H9 (cell line): ENCODE results near the gene NSUN6. TPM values are rescaled to one million over a fixed set of nuclear protein-coding genes. Genes with fewer than 3 reads are reported as not detected.
A peak's percentile ranks its signal among the peaks of the same experiment; 100 is the strongest.

Source experiments
- DNase-seq: peaks from one replicate; pipeline ENCODE4 v3.0.0-alpha.2; 2017
- H2AFZ ChIP-seq: one replicate; pipeline ENCODE4 v1.6.1; 2013; ENCODE audit warnings: mild to moderate bottlenecking, low read length, control low read depth, moderate library complexity
- H2AK5ac ChIP-seq: 2 replicates; pipeline ENCODE4 v1.6.1; 2013; ENCODE audit warnings: low read length, control low read depth, mixed read lengths; ENCODE audit not compliant: insufficient read length
- H2BK120ac ChIP-seq: one replicate; pipeline ENCODE4 v1.6.1; 2013; ENCODE audit warnings: low read depth, mild to moderate bottlenecking, low read length, control low read depth, inconsistent platforms; ENCODE audit not compliant: poor library complexity, severe bottlenecking
- H2BK12ac ChIP-seq: 2 replicates; pipeline ENCODE4 v1.6.1; 2013; ENCODE audit warnings: low read length, control low read depth, mixed read lengths, low read depth; ENCODE audit not compliant: insufficient read length
- H2BK15ac ChIP-seq: 2 replicates; pipeline ENCODE4 v1.6.1; 2013; ENCODE audit warnings: low read depth, low read length, control low read depth
- H2BK20ac ChIP-seq: one replicate; pipeline ENCODE4 v1.6.1; 2013; ENCODE audit warnings: low read depth, mild to moderate bottlenecking, low read length, control low read depth, inconsistent platforms; ENCODE audit not compliant: poor library complexity, severe bottlenecking
- H2BK5ac ChIP-seq: 2 replicates; pipeline ENCODE4 v1.6.1; 2013; ENCODE audit warnings: low read length, control low read depth, mixed read lengths; ENCODE audit not compliant: insufficient read length
- H3K14ac ChIP-seq: 2 replicates; pipeline ENCODE4 v1.6.1; 2013; ENCODE audit warnings: low read length, control low read depth; ENCODE audit not compliant: insufficient read depth
- H3K18ac ChIP-seq: 2 replicates; pipeline ENCODE4 v1.6.1; 2013; ENCODE audit warnings: low read depth, mild to moderate bottlenecking, mixed read lengths, low read length, control low read depth; ENCODE audit not compliant: insufficient read length
- H3K23ac ChIP-seq: 2 replicates; pipeline ENCODE4 v1.6.1; 2013; ENCODE audit warnings: low read length, control low read depth, mixed read lengths, low read depth; ENCODE audit not compliant: insufficient read length
- H3K23me2 ChIP-seq: 2 replicates; pipeline ENCODE4 v1.6.1; 2013; ENCODE audit warnings: low read depth, mild to moderate bottlenecking, mixed read lengths, low read length, control low read depth; ENCODE audit not compliant: insufficient read length, poor library complexity, severe bottlenecking
- H3K27ac ChIP-seq: 2 replicates; pipeline ENCODE4 v1.5.1; 2013; ENCODE audit warnings: low read length, control low read depth, mixed read lengths, low read depth; ENCODE audit not compliant: insufficient read length
- H3K27me3 ChIP-seq: 2 replicates; pipeline ENCODE4 v1.6.1; 2013; ENCODE audit warnings: low read length, control low read depth, inconsistent platforms; ENCODE audit not compliant: insufficient read depth
- H3K4ac ChIP-seq: 2 replicates; pipeline ENCODE4 v1.6.1; 2013; ENCODE audit warnings: low read depth, mild to moderate bottlenecking, control low read depth, inconsistent platforms, low read length, moderate library complexity
- H3K4me1 ChIP-seq: 2 replicates; pipeline ENCODE4 v1.6.1; 2013; ENCODE audit warnings: low read length, control low read depth, inconsistent platforms; ENCODE audit not compliant: insufficient read depth
- H3K4me2 ChIP-seq: 2 replicates; pipeline ENCODE4 v1.6.1; 2013; ENCODE audit warnings: low read length, control low read depth, mixed read lengths; ENCODE audit not compliant: insufficient read length, insufficient read depth
- H3K56ac ChIP-seq: 2 replicates; pipeline ENCODE4 v1.6.1; 2013; ENCODE audit warnings: low read depth, mild to moderate bottlenecking, mixed read lengths, low read length, control low read depth; ENCODE audit not compliant: insufficient read length
- H3K79me1 ChIP-seq: 2 replicates; pipeline ENCODE4 v1.6.1; 2013; ENCODE audit warnings: low read depth, mild to moderate bottlenecking, moderate library complexity, low read length, control low read depth, inconsistent platforms; ENCODE audit not compliant: insufficient read depth, poor library complexity, severe bottlenecking
- H3K79me2 ChIP-seq: 2 replicates; pipeline ENCODE4 v1.6.1; 2013; ENCODE audit warnings: low read length, control low read depth, inconsistent platforms; ENCODE audit not compliant: insufficient read depth
- H3K9ac ChIP-seq: 2 replicates; pipeline ENCODE4 v1.6.1; 2013; ENCODE audit warnings: low read length, control low read depth, mixed read lengths; ENCODE audit not compliant: insufficient read length; ENCODE audit errors: extremely low read depth
- H3K9me3 ChIP-seq: one replicate; pipeline ENCODE4 v1.6.1; 2013; ENCODE audit warnings: low read depth, low read length, inconsistent platforms; ENCODE audit not compliant: control insufficient read depth
- H3T11ph ChIP-seq: one replicate; pipeline ENCODE4 v1.6.1; 2013; ENCODE audit warnings: mild to moderate bottlenecking, low read length, control low read depth, inconsistent platforms
- H4K20me1 ChIP-seq: one replicate; pipeline ENCODE4 v1.6.1; 2013; ENCODE audit not compliant: control insufficient read depth, insufficient read length, insufficient read depth
- H4K5ac ChIP-seq: 2 replicates; pipeline ENCODE4 v1.6.1; 2013; ENCODE audit warnings: low read depth, mild to moderate bottlenecking, mixed read lengths, low read length, control low read depth; ENCODE audit not compliant: insufficient read length
- H4K8ac ChIP-seq: replicated peaks from 2 replicates; pipeline ENCODE4 v1.6.1; 2013; ENCODE audit warnings: low read length, control low read depth, mixed read lengths, low read depth; ENCODE audit not compliant: insufficient read length
- H4K91ac ChIP-seq: 2 replicates; pipeline ENCODE4 v1.6.1; 2013; ENCODE audit warnings: low read depth, mild to moderate bottlenecking, moderate library complexity, mixed read lengths, low read length, control low read depth; ENCODE audit not compliant: insufficient read length
- H3K27ac Mint-ChIP-seq, 3 experiments: 2 replicates in 2 of 3; 3 replicates in 1 of 3; pipeline ENCODE4 v1.8.0; 2020 to 2021; ENCODE audit warnings: mixed read lengths in 3 of 3, mild to moderate bottlenecking in 1 of 3, moderate library complexity in 1 of 3
- H3K27me3 Mint-ChIP-seq: 2 replicates; pipeline ENCODE4 v1.8.0; 2021; ENCODE audit warnings: low read depth, mild to moderate bottlenecking, moderate library complexity, mixed read lengths
- H3K36me3 Mint-ChIP-seq, 3 experiments: 2 replicates in 2 of 3; 3 replicates in 1 of 3; pipeline ENCODE4 v1.8.0; 2020 to 2021; ENCODE audit warnings: low read depth in 3 of 3, mixed read lengths in 3 of 3; ENCODE audit not compliant: insufficient read depth in 1 of 3
- H3K4me1 Mint-ChIP-seq, 2 experiments: 2 replicates each; pipeline ENCODE4 v1.8.0; 2020; ENCODE audit warnings: mixed read lengths in 2 of 2
- H3K4me3 Mint-ChIP-seq, 2 experiments: 2 replicates in 1 of 2; 3 replicates in 1 of 2; pipeline ENCODE4 v1.8.0; 2020 to 2021; ENCODE audit warnings: mild to moderate bottlenecking in 2 of 2, mixed read lengths in 2 of 2, moderate library complexity in 1 of 2
- H3K9me3 Mint-ChIP-seq, 2 experiments: 2 replicates in 1 of 2; 3 replicates in 1 of 2; pipeline ENCODE4 v1.8.0; 2020; ENCODE audit warnings: mild to moderate bottlenecking in 2 of 2, mixed read lengths in 2 of 2, moderate library complexity in 1 of 2
- WGBS: extraction: QIAGEN DNeasy Blood & Tissue Kit; methylation state at CpG from one replicate; pipeline ENCODE4 v1.1.7; 2013; ENCODE audit warnings: missing lambda C conversion rate, low lambda C conversion rate, mixed read lengths; ENCODE audit not compliant: insufficient read length; ENCODE audit errors: extremely low coverage; 5-methylcytosine and 5-hydroxymethylcytosine counted together
- total RNA-seq: library from RNA; stranded (reverse); gene quantifications from 2 replicates; pipeline ENCODE4 v1.2.1, GENCODE V29; 2021
- TF ChIP-seq, protein P1 (sequence below): fragments of 200-600 bp; sonication (generic); conservative IDR thresholded peaks from 3 replicates; pipeline ENCODE4 v1.8.0; 2021; ENCODE audit warnings: antibody characterized with exemption, mild to moderate bottlenecking

Gene NSUN6
- total RNA-seq, 1 experiment from 2014 or later = 11.9 TPM

DNA sequence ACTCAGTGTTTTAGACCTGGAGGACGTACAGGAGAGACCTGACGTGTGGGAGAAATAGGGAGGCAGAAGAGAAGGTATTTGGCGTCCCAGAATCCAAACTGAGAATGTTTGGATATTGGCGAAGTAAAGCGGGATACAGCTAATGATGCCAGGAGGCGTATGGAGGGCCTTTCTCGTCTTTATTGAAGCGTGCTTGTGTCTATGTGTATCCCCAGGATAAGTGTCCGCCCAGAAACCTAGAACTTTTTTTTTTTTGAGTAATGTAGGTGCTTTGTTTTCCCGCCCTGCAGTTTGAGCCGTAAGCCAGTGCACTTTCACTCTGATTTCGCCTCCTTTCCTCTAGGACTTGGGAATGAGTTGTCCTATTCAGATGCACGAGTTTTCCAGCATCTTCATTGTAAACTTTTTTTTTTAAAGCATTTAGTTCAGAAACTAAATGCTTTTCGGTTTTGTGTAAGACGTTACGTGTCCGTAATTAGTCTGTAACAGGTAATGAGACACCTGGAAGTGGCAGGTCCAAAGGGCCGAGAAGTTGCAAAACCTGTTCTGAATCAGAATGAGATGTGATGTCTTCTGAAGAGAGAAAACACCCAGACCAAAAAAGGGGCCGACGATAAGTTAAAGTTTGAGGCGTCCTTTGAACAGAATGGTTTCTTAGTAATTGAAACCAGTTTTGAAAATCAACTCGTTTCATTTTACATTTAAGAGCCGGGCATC lies 8.6 kb upstream of the NSUN6 start:
- WGBS = no CpG with 5 or more reads among the region's 23 CpGs
- Histone ChIP-seq H3K9ac (peak overlapping the region; percentile 97), H3K18ac (peak overlapping the region; percentile 87), H3K79me1 (no peaks in the 10 kb centered on the region), H3K4me2 (peak overlapping the region; percentile 99), H4K20me1 (no peaks in the 10 kb centered on the region), H2AK5ac (no peak overlapping the region), H2BK120ac (no peak overlapping the region), H3T11ph (no peak overlapping the region), H3K27ac (peak overlapping the region; percentile 47), H2BK5ac (peak overlapping the region; percentile 36), H3K79me2 (peaks cover 42% of the 10 kb centered on the region), H2BK12ac (peak overlapping the region; percentile 69), H4K91ac (peak overlapping the region; percentile 65), H4K5ac (peak overlapping the region; percentile 67), H3K23ac (no peak overlapping the region), H3K4ac (peak overlapping the region; percentile 51; the same call in 1 of the 2 replicates), H2BK20ac (no peak overlapping the region), H2AFZ (no peak overlapping the region), H3K27me3 (no peaks in the 10 kb centered on the region; the same call in 1 of the 2 replicates), H3K9me3 (no peaks in the 10 kb centered on the region), H3K4me1 (peaks cover 3% of the 10 kb centered on the region; the same call in 1 of the 2 replicates), H3K14ac (peak overlapping the region; percentile 91), H3K56ac (no peak overlapping the region), H3K23me2 (peaks cover 8% of the 10 kb centered on the region), H2BK15ac (no peak overlapping the region), H4K8ac (no peak overlapping the region)
- no peaks in the 10 kb centered on the region; the same call in none of the 2 replicates for H3K27me3 Mint-ChIP-seq
- peaks cover 4 to 25% (median 18%) of the 10 kb centered on the region in 3 experiments; a peak in 6 of 7 replicates for H3K36me3 Mint-ChIP-seq
- H3K27ac Mint-ChIP-seq = peak overlapping the region; percentile 97 to 98 (median 98)
- no peaks in the 10 kb centered on the region; a peak in 1 of 5 replicates for H3K9me3 Mint-ChIP-seq
- peak; percentile 35 for DNase-seq
- TF ChIP-seq, protein P1, sequence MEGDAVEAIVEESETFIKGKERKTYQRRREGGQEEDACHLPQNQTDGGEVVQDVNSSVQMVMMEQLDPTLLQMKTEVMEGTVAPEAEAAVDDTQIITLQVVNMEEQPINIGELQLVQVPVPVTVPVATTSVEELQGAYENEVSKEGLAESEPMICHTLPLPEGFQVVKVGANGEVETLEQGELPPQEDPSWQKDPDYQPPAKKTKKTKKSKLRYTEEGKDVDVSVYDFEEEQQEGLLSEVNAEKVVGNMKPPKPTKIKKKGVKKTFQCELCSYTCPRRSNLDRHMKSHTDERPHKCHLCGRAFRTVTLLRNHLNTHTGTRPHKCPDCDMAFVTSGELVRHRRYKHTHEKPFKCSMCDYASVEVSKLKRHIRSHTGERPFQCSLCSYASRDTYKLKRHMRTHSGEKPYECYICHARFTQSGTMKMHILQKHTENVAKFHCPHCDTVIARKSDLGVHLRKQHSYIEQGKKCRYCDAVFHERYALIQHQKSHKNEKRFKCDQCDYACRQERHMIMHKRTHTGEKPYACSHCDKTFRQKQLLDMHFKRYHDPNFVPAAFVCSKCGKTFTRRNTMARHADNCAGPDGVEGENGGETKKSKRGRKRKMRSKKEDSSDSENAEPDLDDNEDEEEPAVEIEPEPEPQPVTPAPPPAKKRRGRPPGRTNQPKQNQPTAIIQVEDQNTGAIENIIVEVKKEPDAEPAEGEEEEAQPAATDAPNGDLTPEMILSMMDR = no peak
- H3K4me3 Mint-ChIP-seq = peak overlapping the region; percentile 95 to 99
- H3K4me1 Mint-ChIP-seq = peaks cover 21 to 23% of the 10 kb centered on the region in 2 experiments
